CD4-positive, alpha-beta T cell treated with Interleukin-21 for 1 hour (primary cell): ENCODE data around the gene OGFOD2.
A peak's percentile ranks its signal among the peaks of the same experiment; 100 is the strongest.

Experiments
- DNase-seq: peaks from one replicate; pipeline ENCODE4 v3.0.0-alpha.2; 2020

Gene OGFOD2

GRCh38 chr12:122951979-122952892, 22.8 kb upstream of the OGFOD2 start:
- DNase-seq, result peak; percentile 80

GRCh38 chr12:122955156-122955555, 19.9 kb upstream of the OGFOD2 start:
- DNase-seq, result no peak

- DNase-seq, result no peak
Observed at GRCh38 chr12:122956035-122956434, 19.0 kb upstream of the OGFOD2 start.

- no peak for DNase-seq
Observed at GRCh38 chr12:122958198-122958888, 16.7 kb upstream of the OGFOD2 start.

GRCh38 chr12:122959566-122960192, 15.4 kb upstream of the OGFOD2 start:
- no peak for DNase-seq

- DNase-seq, result no peak
Observed at GRCh38 chr12:122960193-122960569, 14.9 kb upstream of the OGFOD2 start.

- DNase-seq, result no peak
Observed at GRCh38 chr12:122961531-122962329, 13.3 kb upstream of the OGFOD2 start.

GRCh38 chr12:122963941-122964265, 11.1 kb upstream of the OGFOD2 start:
- DNase-seq, result no peak

- DNase-seq, result no peak
Observed at GRCh38 chr12:122964439-122965257, 10.4 kb upstream of the OGFOD2 start.

GRCh38 chr12:122965321-122965751, 9.7 kb upstream of the OGFOD2 start:
- DNase-seq, result no peak

- DNase-seq, result peak; percentile 95
Observed at GRCh38 chr12:122965851-122966742, 8.9 kb upstream of the OGFOD2 start, which contains the start of gene ABCB9. ABCB9 (minus strand) TSS chr12:122966463; CDS start chr12:122960235, 6,228 bp downstream.

- DNase-seq, result no peak
Observed at GRCh38 chr12:122966743-122967550, 8.1 kb upstream of the OGFOD2 start.

- DNase-seq, result no peak
Observed at GRCh38 chr12:122968104-122968503, 6.9 kb upstream of the OGFOD2 start.

GRCh38 chr12:122969676-122970075, 5.4 kb upstream of the OGFOD2 start:
- no peak for DNase-seq

- peak; percentile 99 for DNase-seq
Observed at GRCh38 chr12:122974274-122974891, 661 bp upstream of the OGFOD2 start.

GRCh38 chr12:122975790-122976647, 975 bp downstream of the OGFOD2 start:
- DNase-seq, result no peak

- no peak for DNase-seq
Observed at GRCh38 chr12:122976648-122976975, 1.6 kb downstream of the OGFOD2 start.

GRCh38 chr12:122977153-122977552, 2.1 kb downstream of the OGFOD2 start:
- no peak for DNase-seq
